Measurements from ENCODE around the gene TRAPPC5. TPM values are rescaled to one million over a fixed set of nuclear protein-coding genes. Genes with fewer than 3 reads are reported as not detected.

TRAPPC5 gene
- total RNA-seq, 1 donor from 2014 or later: 110 TPM

- Mint-ChIP-seq H3K27me3 (no peaks in the 10 kb centered on the region), H3K9me3 (no peaks in the 10 kb centered on the region), H3K36me3 (ENCODE audit: low read depth) (no peaks in the 10 kb centered on the region), H3K4me3 (peak overlapping the region; percentile 30), H3K27ac (peak overlapping the region; percentile 79), H3K4me1 (peaks cover 79% of the 10 kb centered on the region)
- ATAC-seq (ENCODE audit: low read depth) (no peak), DNase-seq (no peak)
- ChIA-PET CTCF (no interaction called here), POLR2A (interaction anchor here (0.7 to 1.6 kb wide), 5 partner anchors 9 to 40 kb away, joined by 3 to 11 read pairs (median 5); no protein-coding TSS in a partner anchor)
- TF ChIP-seq CTCF (IDR thresholded peaks at IDR 0.05): no peak
- intact Hi-C loops (cut with micrococcal nuclease): no loop called here
Measured at GRCh38 chr19:7710616-7711015, 30.0 kb downstream of the TRAPPC5 start.

DNA sequence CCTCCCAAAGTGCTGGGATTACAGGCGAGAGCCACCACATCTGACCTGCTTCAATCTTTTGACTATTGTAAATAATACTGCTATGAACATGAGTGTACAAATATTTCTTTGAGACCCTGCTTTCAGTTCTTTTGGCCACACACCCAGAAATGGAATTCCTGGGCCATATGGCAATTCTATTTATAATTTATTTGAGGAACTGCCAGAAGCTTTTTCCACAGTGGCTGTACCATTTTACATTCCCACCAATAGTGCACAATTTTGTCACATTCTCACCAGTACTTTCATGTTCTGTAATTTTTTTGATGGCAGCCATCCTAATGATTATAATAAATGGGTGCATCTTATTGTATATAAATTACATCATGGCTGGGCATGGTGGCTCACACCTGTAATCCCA lies 35.0 kb downstream of the TRAPPC5 start:
- no peak for ATAC-seq (ENCODE audit: low read depth)
- ChIA-PET POLR2A (interaction anchor here (0.6 to 2.7 kb wide), 8 partner anchors 10 to 35 kb away, joined by 3 to 9 read pairs (median 4); partner anchors contain the start of genes FCER2 and TRAPPC5), CTCF (no interaction called here)
- H3K4me3 Mint-ChIP-seq: no peak overlapping the region
- no peak for DNase-seq
- intact Hi-C loops (cut with micrococcal nuclease): loop anchor here (5.0 kb wide), 1 partner anchor 33 kb away; the partner anchor contains the start of gene TRAPPC5
- no peaks in the 10 kb centered on the region for H3K36me3 Mint-ChIP-seq (ENCODE audit: low read depth)
- peak overlapping the region; percentile 85 for H3K27ac Mint-ChIP-seq
- TF ChIP-seq CTCF (IDR thresholded peaks at IDR 0.05): no peak
- no peaks in the 10 kb centered on the region for H3K9me3 Mint-ChIP-seq
- H3K27me3 Mint-ChIP-seq: no peaks in the 10 kb centered on the region
- peaks cover 63% of the 10 kb centered on the region for H3K4me1 Mint-ChIP-seq

- ATAC-seq (ENCODE audit: low read depth) (no peak), DNase-seq (no peak)
- Mint-ChIP-seq H3K4me1 (peaks cover 60% of the 10 kb centered on the region), H3K36me3 (ENCODE audit: low read depth) (no peaks in the 10 kb centered on the region), H3K27ac (peak overlapping the region; percentile 18), H3K9me3 (no peaks in the 10 kb centered on the region), H3K4me3 (no peak overlapping the region), H3K27me3 (no peaks in the 10 kb centered on the region)
- TF ChIP-seq CTCF (IDR thresholded peaks at IDR 0.05): no peak
- ChIA-PET CTCF (no interaction called here), POLR2A (interaction anchor here (1.4 to 1.7 kb wide), 2 partner anchors 27 to 36 kb away, joined by 4 to 5 read pairs; partner anchors contain the start of gene TRAPPC5)
- intact Hi-C loops (cut with micrococcal nuclease): loop anchor here (5.0 kb wide), 1 partner anchor 34 kb away; the partner anchor contains the start of gene TRAPPC5
Measured at GRCh38 chr19:7716762-7717161, 36.1 kb downstream of the TRAPPC5 start.

DNA sequence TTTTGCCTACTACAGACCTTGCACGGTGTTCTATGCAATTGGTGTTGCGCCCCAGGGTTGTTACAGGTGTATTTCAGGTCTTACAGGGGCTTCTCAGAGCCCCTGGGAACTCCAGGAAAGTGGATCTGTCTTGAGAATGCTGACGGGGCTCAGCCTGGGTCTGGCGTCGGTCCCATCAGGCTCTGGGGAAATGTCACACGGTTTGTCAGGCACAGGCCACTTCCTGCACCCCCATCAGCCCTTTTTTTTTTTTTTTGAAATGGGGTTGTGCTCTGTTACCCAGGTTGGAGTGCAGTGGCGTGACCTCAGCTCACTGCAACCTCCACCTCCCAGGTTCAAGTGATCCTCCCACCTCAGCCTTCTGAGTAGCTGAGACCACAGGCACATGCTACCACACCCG lies 38.0 kb downstream of the TRAPPC5 start:
- no peak for TF ChIP-seq CTCF (IDR thresholded peaks at IDR 0.05)
- no peaks in the 10 kb centered on the region for H3K27me3 Mint-ChIP-seq
- H3K4me3 Mint-ChIP-seq: peak overlapping the region; percentile 65
- ChIA-PET CTCF (interaction anchor here (0.7 to 0.8 kb wide), 2 partner anchors 10 to 38 kb away, joined by 3 to 4 read pairs; partner anchors contain the start of gene TRAPPC5), POLR2A (interaction anchor here (0.6 to 1.3 kb wide), 7 partner anchors 10 to 490 kb away, joined by 4 to 7 read pairs (median 7); partner anchors contain the start of genes CERS4, FCER2 and TRAPPC5)
- intact Hi-C loops (cut with micrococcal nuclease): loop anchor here (2.0 to 5.0 kb wide), 2 partner anchors 14 to 36 kb away; partner anchors contain the start of gene TRAPPC5
- H3K4me1 Mint-ChIP-seq: peaks cover 63% of the 10 kb centered on the region
- ATAC-seq (ENCODE audit: low read depth) (peak; percentile 69), DNase-seq (no peak)
- H3K36me3 Mint-ChIP-seq (ENCODE audit: low read depth): no peaks in the 10 kb centered on the region
- H3K27ac Mint-ChIP-seq: peak overlapping the region; percentile 80
- no peaks in the 10 kb centered on the region for H3K9me3 Mint-ChIP-seq

- Mint-ChIP-seq H3K9me3 (no peaks in the 10 kb centered on the region), H3K27me3 (no peaks in the 10 kb centered on the region), H3K36me3 (ENCODE audit: low read depth) (no peaks in the 10 kb centered on the region), H3K27ac (no peak overlapping the region), H3K4me1 (peaks cover 48% of the 10 kb centered on the region), H3K4me3 (no peak overlapping the region)
- no peak for TF ChIP-seq CTCF (IDR thresholded peaks at IDR 0.05)
- ATAC-seq (ENCODE audit: low read depth) (no peak), DNase-seq (no peak)
- CTCF ChIA-PET: no interaction called here
- intact Hi-C loops (cut with micrococcal nuclease): no loop called here
- POLR2A ChIA-PET: no interaction called here
Measured at GRCh38 chr19:7720351-7720750, 39.7 kb downstream of the TRAPPC5 start.
